WTC11 (cell line): ENCODE results near the gene SEC22A. TPM values are rescaled to one million over a fixed set of nuclear protein-coding genes. Genes with fewer than 3 reads are reported as not detected.
A peak's percentile ranks its signal among the peaks of the same experiment; 100 is the strongest.

ENCODE experiments used
- ATAC-seq: fragments of 200-7000 bp; cut with Tn5 transposase; 2 replicates; pipeline ENCODE4 v1.10.0; 2021; ENCODE audit warnings: mild to moderate bottlenecking, moderate library complexity
- CTCF ChIA-PET: fragments of 300-600 bp; sonication (Branson Sonifier 250); formaldehyde crosslinking; loops from one replicate; lab custom pipeline; 2021; ENCODE audit warnings: antibody characterized with exemption; lab: Charles Lee
- POLR2A ChIA-PET: fragments of 350-600 bp; sonication (Branson Sonifier 250); formaldehyde crosslinking; loops from one replicate; lab custom pipeline; 2021; ENCODE audit warnings: antibody characterized with exemption; lab: Charles Lee
- DNase-seq: peaks from one replicate; pipeline ENCODE4 v3.0.0; 2021; ENCODE audit warnings: low spot score
- H3K27ac Mint-ChIP-seq: 2 replicates; pipeline ENCODE4 v1.8.0; 2021; ENCODE audit warnings: mixed read lengths
- H3K27me3 Mint-ChIP-seq: 2 replicates; pipeline ENCODE4 v1.8.0; 2021; ENCODE audit warnings: low read depth, mild to moderate bottlenecking, moderate library complexity, mixed read lengths
- H3K36me3 Mint-ChIP-seq: 2 replicates; pipeline ENCODE4 v1.8.0; 2021; ENCODE audit warnings: mixed read lengths
- H3K4me1 Mint-ChIP-seq: 2 replicates; pipeline ENCODE4 v1.8.0; 2022; ENCODE audit warnings: mixed read lengths
- H3K4me3 Mint-ChIP-seq: 2 replicates; pipeline ENCODE4 v1.8.0; 2021; ENCODE audit warnings: mild to moderate bottlenecking, moderate library complexity, mixed read lengths
- H3K9me3 Mint-ChIP-seq: 2 replicates; pipeline ENCODE4 v1.8.0; 2021; ENCODE audit warnings: mixed read lengths
- AFF4 ChIP-seq: sonication (generic); formaldehyde crosslinking; IDR thresholded peaks from 2 replicates; pipeline ENCODE4 v1.8.1; 2023; ENCODE audit warnings: mild to moderate bottlenecking, missing genetic modification reagents, borderline replicate concordance
- GTF2I ChIP-seq: fragments of 250-450 bp; sonication (Bioruptor Pico); conservative IDR thresholded peaks from 2 replicates; pipeline ENCODE4 v1.4.0; 2021; ENCODE audit warnings: mild to moderate bottlenecking
- JUN ChIP-seq: sonication (generic); formaldehyde crosslinking; IDR thresholded peaks from 2 replicates; pipeline ENCODE4 v1.8.0; 2023; ENCODE audit warnings: mild to moderate bottlenecking, missing genetic modification reagents
- MLX ChIP-seq: sonication (generic); formaldehyde crosslinking; IDR thresholded peaks from 2 replicates; pipeline ENCODE4 v1.8.1; 2023; ENCODE audit warnings: mild to moderate bottlenecking, missing genetic modification reagents, moderate library complexity
- NR2C2 ChIP-seq: sonication (generic); formaldehyde crosslinking; IDR thresholded peaks from 2 replicates; pipeline ENCODE4 v1.8.0; 2022; ENCODE audit warnings: mild to moderate bottlenecking, missing genetic modification reagents
- SOX15 ChIP-seq: fragments of 250-450 bp; sonication (Bioruptor Pico); IDR thresholded peaks from 2 replicates; pipeline ENCODE4 v1.9.0; 2021; ENCODE audit warnings: mild to moderate bottlenecking
- SP1 ChIP-seq: sonication (generic); formaldehyde crosslinking; conservative IDR thresholded peaks from 2 replicates; pipeline ENCODE4 v1.8.1; 2022; ENCODE audit warnings: missing genetic modification reagents
- STAT6 ChIP-seq: sonication (generic); formaldehyde crosslinking; conservative IDR thresholded peaks from 2 replicates; pipeline ENCODE4 v1.8.1; 2023; ENCODE audit warnings: mild to moderate bottlenecking, low read depth, missing genetic modification reagents, moderate library complexity
- TCF7 ChIP-seq: sonication (generic); formaldehyde crosslinking; IDR thresholded peaks from 2 replicates; pipeline ENCODE4 v1.8.0; 2022; ENCODE audit warnings: mild to moderate bottlenecking, low read depth, missing genetic modification reagents, moderate library complexity
- TEAD4 ChIP-seq: sonication (generic); formaldehyde crosslinking; IDR thresholded peaks from 2 replicates; pipeline ENCODE4 v1.8.0; 2022; ENCODE audit warnings: mild to moderate bottlenecking, missing genetic modification reagents
- ZNF263 ChIP-seq: sonication (generic); formaldehyde crosslinking; IDR thresholded peaks from 2 replicates; pipeline ENCODE4 v1.8.1; 2022; ENCODE audit warnings: low read depth, mild to moderate bottlenecking, moderate library complexity, missing genetic modification reagents
- ZNF317 ChIP-seq: sonication (generic); formaldehyde crosslinking; IDR thresholded peaks from 2 replicates; pipeline ENCODE4 v1.8.1; 2023; ENCODE audit warnings: low read depth, mild to moderate bottlenecking, moderate library complexity, missing genetic modification reagents, borderline replicate concordance
- ZNF416 ChIP-seq: fragments of 250-450 bp; sonication (Bioruptor Pico); IDR thresholded peaks from 2 replicates; pipeline ENCODE4 v1.9.0; 2021; ENCODE audit warnings: mild to moderate bottlenecking, inconsistent platforms
- ZNF423 ChIP-seq: fragments of 250-450 bp; sonication (Bioruptor Pico); IDR thresholded peaks from 2 replicates; pipeline ENCODE4 v2.1.2; 2022; ENCODE audit warnings: mild to moderate bottlenecking, moderate library complexity
- total RNA-seq: library from RNA; stranded (reverse); gene quantifications from 3 replicates; pipeline ENCODE4 v1.2.3, GENCODE V29; 2021
- TF ChIP-seq, protein P1 (sequence below): sonication (generic); formaldehyde crosslinking; IDR thresholded peaks from 2 replicates; pipeline ENCODE4 v1.8.0; 2023; ENCODE audit warnings: missing genetic modification reagents, mild to moderate bottlenecking, borderline replicate concordance
- TF ChIP-seq, protein P2 (sequence below): sonication (generic); formaldehyde crosslinking; IDR thresholded peaks from 2 replicates; pipeline ENCODE4 v1.8.1; 2023; ENCODE audit warnings: mild to moderate bottlenecking, missing genetic modification reagents, moderate library complexity

Gene SEC22A
- total RNA-seq, 1 experiment from 2014 or later, result 12.6 TPM

DNA sequence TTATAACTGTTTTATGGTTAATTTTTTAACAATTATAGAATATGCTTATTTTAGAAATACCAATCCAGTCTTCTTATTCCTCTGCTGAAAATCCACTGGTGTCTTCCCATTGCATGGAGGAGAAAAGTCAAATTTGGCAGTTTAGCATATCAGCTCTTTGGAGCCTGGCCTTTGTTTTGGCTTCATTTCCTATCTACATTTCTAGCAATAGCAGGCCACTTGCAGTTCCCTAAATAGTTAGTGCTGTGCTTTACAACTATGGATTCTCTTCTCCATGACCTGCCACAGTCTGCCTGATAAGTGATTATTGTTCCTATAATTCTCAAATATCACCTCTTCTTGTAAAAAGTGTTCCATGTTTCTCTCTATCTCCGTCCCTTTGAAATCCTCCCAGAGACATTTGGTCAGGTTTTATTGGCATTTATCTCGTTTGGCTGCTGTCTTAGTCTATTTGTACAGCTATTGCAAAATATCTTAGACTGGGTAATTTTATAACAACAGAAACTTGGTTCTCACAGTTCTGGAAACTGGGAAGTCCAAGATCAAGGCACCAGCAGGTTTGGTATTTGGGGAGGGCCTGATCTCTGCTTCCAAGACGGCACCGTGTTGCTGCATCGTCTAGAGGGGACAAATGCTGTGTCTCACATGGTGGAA, 8.2 kb upstream of the SEC22A start:
- TF ChIP-seq STAT6 (CRISPR knock-in tag), result no peak
- no peak for TF ChIP-seq AFF4 (CRISPR knock-in tag)
- no peak for TF ChIP-seq GTF2I (CRISPR knock-in tag)
- TF ChIP-seq, protein P1, sequence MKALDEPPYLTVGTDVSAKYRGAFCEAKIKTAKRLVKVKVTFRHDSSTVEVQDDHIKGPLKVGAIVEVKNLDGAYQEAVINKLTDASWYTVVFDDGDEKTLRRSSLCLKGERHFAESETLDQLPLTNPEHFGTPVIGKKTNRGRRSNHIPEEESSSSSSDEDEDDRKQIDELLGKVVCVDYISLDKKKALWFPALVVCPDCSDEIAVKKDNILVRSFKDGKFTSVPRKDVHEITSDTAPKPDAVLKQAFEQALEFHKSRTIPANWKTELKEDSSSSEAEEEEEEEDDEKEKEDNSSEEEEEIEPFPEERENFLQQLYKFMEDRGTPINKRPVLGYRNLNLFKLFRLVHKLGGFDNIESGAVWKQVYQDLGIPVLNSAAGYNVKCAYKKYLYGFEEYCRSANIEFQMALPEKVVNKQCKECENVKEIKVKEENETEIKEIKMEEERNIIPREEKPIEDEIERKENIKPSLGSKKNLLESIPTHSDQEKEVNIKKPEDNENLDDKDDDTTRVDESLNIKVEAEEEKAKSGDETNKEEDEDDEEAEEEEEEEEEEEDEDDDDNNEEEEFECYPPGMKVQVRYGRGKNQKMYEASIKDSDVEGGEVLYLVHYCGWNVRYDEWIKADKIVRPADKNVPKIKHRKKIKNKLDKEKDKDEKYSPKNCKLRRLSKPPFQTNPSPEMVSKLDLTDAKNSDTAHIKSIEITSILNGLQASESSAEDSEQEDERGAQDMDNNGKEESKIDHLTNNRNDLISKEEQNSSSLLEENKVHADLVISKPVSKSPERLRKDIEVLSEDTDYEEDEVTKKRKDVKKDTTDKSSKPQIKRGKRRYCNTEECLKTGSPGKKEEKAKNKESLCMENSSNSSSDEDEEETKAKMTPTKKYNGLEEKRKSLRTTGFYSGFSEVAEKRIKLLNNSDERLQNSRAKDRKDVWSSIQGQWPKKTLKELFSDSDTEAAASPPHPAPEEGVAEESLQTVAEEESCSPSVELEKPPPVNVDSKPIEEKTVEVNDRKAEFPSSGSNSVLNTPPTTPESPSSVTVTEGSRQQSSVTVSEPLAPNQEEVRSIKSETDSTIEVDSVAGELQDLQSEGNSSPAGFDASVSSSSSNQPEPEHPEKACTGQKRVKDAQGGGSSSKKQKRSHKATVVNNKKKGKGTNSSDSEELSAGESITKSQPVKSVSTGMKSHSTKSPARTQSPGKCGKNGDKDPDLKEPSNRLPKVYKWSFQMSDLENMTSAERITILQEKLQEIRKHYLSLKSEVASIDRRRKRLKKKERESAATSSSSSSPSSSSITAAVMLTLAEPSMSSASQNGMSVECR, result no peak
- TF ChIP-seq ZNF263 (CRISPR knock-in tag), result no peak
- TF ChIP-seq, protein P2, sequence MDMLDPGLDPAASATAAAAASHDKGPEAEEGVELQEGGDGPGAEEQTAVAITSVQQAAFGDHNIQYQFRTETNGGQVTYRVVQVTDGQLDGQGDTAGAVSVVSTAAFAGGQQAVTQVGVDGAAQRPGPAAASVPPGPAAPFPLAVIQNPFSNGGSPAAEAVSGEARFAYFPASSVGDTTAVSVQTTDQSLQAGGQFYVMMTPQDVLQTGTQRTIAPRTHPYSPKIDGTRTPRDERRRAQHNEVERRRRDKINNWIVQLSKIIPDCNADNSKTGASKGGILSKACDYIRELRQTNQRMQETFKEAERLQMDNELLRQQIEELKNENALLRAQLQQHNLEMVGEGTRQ (CRISPR knock-in tag), result no peak
- no peak for TF ChIP-seq NR2C2 (CRISPR knock-in tag)
- no peak for TF ChIP-seq SOX15 (CRISPR knock-in tag)
- TF ChIP-seq SP1 (CRISPR knock-in tag), result no peak
- no peak for TF ChIP-seq TEAD4 (CRISPR knock-in tag)
- no peak for TF ChIP-seq ZNF317 (CRISPR knock-in tag)
- no peak for TF ChIP-seq ZNF416 (CRISPR knock-in tag)
- TF ChIP-seq ZNF423 (CRISPR knock-in tag), result no peak
- no peak for TF ChIP-seq TCF7 (CRISPR knock-in tag)
- no peak for TF ChIP-seq MLX
- TF ChIP-seq JUN (CRISPR knock-in tag), result no peak
- Mint-ChIP-seq H3K4me1 (peaks cover 20% of the 10 kb centered on the region), H3K27ac (peak overlapping the region; percentile 1; the same call in 1 of the 2 replicates), H3K27me3 (no peaks in the 10 kb centered on the region), H3K4me3 (no peak overlapping the region), H3K36me3 (no peaks in the 10 kb centered on the region), H3K9me3 (peaks cover 7% of the 10 kb centered on the region)
- CTCF ChIA-PET, result interaction anchor here (1.7 to 2.0 kb wide), 2 partner anchors 8 to 122 kb away, joined by 4 read pairs; partner anchors contain the start of gene SEC22A
- DNase-seq (no peak), ATAC-seq (no peak)
- POLR2A ChIA-PET, result no interaction called here
